Activated T-helper 9 cell treated with anti-CD3 and anti-CD28 coated beads, Interleukin-2, amount 50 U/mL, for 16 hours (primary cell): ENCODE data around the gene LCP1.
A peak's percentile ranks its signal among the peaks of the same experiment; 100 is the strongest.
"Not testable (repeated sequence)": the region's sequence is repeated elsewhere in the genome, so short reads cannot be mapped to it uniquely, and the experiment has no call there.

Experiments used
- DNase-seq: peaks from one replicate; pipeline ENCODE4 v3.0.0-alpha.2; 2020; ENCODE audit warnings: low read depth

LCP1 gene

DNA sequence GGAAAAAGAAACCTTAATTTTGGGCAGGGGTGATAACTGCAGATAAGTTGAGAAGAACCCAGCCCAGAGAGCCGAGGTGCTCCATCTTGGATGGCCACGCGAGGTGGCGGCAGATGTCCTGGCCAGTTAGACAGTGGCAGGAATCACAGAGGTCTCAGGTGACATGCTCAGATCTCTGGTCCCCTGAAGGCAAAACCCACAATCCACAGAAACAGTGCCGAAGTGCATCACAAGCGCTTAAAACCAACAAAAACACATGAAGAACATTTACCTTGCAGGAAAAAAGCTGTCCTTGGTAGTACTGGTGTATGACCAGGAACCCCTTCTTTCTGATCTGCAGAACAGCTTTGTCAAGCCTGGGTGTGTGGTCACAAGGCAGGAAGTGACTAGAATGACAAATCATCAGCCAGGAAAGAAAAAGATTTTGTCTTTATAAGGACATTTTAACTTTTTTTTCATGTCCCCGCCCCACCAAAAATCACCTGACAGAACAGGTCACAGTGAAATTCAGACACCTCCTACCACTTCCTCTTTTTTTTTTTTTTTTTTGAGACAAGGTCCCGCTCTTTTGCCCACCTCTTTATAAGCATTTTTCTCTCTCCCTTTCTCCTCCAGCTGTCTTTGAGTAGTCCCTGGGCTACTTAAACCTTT, at the start of gene LCP1:
TSS of gene LCP1 (minus strand) at position 338 of the 651 bp plus-strand sequence. CDS start 22,515 bp downstream, outside the sequence.
- peak; percentile 51 for DNase-seq

DNA sequence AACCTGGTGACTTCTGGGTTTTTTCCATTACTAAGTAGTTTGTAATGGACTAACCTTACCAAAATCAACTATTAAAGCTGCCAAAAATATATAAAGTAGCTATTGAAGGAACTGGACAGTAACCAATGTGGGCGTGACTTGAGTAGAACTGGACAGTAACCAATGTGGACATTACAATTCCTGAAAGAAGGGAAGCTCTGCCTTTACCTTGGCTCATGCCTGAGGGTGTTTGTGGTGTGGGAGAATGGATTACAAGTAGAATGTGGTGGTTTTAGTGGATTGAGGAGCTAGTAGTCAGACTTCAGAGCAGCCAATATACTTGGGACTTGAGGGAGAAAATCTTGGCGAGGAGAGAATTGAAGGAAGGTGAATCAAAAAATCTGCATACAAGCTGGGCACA, 47.3 kb upstream of the LCP1 start:
- DNase-seq, result no peak

- not testable (repeated sequence) for DNase-seq
These were observed 38.3 kb upstream of the LCP1 start for GRCh38 chr13:46220234-46220633.

- DNase-seq, result not testable (repeated sequence)
These were observed 32.8 kb upstream of the LCP1 start for GRCh38 chr13:46214741-46215140.

- DNase-seq, result no peak
These were observed 31.3 kb upstream of the LCP1 start for GRCh38 chr13:46213242-46213641.

GRCh38 chr13:46211483-46212351, 29.7 kb upstream of the LCP1 start, which contains the start of gene LRRC63:
Gene LRRC63, plus strand, starts transcription at chr13:46211928. Its CDS starts 1,107 bp downstream, at chr13:46213035.
- DNase-seq, result peak; percentile 80

GRCh38 chr13:46211116-46211482, 29.1 kb upstream of the LCP1 start:
- peak; percentile 3 for DNase-seq

GRCh38 chr13:46210362-46211083, 28.5 kb upstream of the LCP1 start:
- no peak for DNase-seq

- no peak for DNase-seq
These were observed 25.9 kb upstream of the LCP1 start for GRCh38 chr13:46207828-46208227.

- no peak for DNase-seq
These were observed 24.2 kb upstream of the LCP1 start for GRCh38 chr13:46206143-46206542.

DNA sequence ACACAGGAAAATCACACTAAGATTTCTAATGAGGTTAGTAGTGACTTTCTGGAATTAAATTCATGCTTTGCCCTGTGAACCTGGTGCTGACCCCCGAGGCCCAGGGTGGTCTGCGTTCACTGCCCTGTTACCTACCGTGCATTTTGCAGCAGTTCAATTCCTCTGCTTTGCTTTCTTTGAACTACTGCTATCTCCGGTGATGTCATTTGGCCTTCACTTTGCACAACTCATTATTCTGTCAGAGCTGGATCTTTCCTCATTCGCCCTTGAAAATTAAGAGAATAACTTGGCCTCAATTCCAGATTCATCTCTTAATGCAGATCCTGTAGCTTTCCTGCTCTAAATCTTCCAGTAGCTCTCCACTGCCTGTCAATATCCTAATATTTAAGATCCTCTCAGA, 21.0 kb upstream of the LCP1 start:
- no peak for DNase-seq

DNA sequence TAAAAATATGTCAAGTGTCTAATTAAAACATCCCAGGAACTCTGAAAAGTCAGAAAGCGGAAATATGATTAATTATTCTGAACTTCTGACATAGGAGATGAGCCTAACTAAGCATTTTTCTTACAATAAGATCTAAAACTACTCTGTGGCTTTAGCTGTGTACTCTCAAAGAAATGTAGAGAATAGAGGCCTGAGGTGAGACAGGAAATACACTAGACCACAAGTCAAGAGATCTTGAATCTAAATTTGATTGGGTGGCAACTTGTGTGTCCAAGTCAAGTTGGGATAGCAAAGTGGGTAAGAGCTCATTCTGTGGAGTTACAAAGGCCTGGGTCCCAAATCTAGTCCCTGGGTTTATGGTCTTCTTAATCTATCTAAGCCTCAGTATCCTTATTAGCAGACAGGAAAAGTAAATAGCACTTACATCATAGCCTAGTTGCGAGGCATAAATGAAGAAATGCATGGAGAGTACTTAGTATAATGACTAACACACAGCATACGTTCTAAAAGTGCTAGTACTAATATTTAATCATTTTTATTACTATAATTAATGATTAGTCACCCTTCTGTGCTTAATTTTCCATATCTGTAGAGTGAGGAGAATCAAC, 20.3 kb upstream of the LCP1 start:
- DNase-seq, result no peak

DNA sequence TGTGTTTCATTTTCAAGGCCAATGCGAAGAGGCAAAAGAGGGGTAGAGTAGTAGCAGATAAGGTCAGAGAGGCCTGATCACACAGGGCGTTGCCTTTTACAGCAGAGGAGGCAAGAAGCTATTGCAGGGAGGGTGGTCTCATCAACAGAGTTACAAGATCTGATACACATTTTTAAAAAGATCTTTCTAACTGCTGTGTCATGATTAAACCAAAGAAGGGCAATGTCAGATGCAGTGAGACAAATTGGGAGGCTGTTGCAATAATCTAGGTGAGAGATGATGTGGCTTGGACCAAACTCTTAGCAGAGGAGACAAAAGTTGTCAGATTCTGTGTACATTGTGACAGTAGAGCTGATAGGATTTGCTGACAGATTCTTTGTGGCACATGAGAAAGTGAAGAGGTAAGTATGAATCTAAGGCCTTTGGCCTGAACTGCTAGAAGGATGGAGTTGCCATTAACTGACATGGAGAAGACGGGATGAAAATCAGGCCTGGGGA, 16.8 kb upstream of the LCP1 start:
- DNase-seq, result no peak

DNA sequence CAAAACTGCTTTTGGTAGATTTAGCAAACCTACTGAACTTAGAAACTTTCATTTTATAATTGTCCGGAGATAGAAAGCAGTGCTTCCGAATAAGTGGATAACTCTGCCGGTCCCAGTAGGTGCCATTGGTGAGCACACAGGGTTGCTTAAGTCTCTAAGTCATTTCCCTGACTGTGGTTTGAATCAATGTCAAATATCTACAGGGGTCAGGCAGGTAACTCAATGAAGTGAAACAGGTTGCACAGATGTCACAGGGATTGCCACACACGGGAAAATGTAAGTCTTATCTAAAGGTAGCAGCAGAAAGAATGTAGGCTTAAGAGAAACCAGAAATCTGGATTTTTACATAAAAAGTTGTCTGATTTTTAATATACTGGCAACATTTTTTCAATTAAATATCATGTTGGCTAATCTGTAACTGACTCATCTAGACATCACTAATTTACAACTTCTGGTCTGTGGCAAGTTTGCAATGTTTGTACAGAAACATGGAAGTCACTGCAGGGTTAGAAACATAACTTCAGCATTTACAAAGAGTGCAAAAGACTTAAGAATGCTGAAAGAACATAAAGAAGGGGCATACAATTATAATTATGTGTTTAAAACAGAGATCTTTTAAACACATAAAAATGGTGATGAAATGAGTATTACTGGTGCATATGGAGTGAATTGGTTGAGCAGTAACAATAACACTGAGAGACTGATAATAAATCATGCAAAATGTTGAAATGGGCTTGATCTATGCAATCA, 15.5 kb upstream of the LCP1 start:
- no peak for DNase-seq

GRCh38 chr13:46195016-46195415, 13.0 kb upstream of the LCP1 start:
- no peak for DNase-seq

DNA sequence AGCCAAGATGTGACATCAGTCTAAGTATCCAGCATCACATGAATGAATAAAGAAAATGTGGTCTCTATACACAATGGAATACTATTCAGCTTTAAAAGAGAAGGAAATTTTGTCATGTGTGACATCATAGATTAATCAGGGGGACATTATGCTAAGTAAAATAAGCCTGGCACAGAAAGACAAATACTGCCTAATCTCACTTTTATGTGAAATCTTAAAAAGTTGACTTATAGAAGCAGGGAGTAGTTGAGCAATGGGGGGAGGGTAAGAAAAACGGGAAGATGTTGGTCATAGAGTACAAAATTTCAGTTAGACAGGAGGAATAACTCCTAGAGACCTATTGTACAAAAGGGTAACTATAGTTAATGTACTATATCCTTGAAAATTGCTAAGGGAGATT, 10.4 kb upstream of the LCP1 start:
- DNase-seq, result no peak

DNA sequence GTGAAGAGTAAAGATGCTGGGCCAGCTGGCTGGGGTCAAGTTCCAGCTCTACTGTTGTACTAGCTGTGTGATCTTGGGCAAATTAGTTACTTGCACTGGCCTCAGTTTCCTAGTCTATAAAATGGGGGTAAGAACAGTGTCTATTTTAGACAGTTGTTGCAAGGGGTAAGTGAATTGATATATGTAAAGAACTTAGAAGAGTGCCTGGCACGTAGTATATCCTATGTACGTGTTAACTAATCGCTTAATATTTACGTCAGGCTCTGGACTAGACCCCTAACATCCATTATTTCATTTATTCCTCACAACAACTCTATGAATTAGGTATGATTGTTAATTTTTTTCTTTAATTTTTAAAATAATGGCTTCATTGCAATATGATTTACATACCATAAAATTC, 3.7 kb upstream of the LCP1 start:
- no peak for DNase-seq

DNA sequence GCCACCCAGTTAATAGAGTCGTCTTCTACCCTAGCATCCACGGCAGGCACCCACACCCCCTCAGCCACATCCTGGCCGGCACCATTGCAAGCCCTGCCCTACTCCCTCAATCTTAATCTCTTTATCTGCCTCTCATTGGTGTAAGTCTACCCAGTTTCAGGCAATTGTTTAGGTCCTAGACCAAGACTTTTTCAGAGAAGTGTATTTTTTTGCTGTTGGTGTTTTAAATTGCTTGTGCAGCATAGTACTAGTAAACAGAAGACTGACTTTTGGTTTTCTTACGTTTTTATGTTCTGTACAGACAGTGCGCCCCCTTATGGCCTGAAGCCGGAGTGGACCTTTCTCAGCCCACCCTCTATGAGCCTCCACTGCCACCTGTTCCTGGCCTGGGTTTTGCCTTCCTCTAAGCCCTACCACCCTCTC, 2.3 kb upstream of the LCP1 start:
- peak; percentile 61 for DNase-seq

DNA sequence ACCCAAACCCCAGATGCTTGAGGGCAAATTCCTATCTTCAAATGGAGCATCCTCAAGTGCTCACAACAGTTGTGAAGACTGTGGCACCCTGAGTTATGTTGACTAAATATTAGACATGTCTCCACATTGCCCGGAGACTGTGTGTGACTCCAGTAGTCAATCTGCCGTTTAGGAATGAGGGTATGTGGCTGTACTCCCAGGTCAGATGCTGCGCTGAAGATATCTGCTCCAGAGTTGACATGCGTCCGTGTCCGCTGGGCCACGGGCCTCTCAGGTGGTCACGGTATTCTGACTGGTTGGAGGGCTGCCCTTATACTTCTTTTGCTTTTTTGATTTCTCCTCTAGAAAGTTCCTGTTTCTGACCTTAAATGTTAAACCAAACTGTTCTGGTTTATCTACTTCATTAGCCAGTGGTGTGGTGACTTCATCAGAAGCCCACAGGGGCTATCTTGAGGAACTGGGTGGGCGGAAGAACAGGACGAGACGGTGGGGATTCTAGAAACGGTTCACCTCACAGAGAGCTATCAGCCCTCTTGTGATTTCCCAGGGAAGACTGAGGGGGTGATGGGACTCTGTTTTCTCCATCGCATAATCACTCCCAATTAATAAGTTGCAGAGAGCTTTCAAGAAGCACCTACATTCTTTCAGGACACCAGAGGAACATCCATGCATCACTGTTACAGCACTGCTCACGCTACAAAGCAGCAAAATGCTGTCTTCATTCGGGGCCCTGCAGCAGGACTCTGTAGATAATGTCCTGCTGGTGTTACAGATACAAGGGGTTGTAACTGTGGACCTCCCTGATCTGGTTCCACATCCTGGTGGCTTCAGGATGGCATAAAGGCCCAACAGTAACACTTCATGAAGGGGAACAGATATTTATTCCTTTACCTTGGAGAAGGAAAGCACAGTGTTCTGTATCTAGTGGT, 1.3 kb upstream of the LCP1 start:
- DNase-seq, result no peak

- no peak for DNase-seq
These were observed 507 bp upstream of the LCP1 start for GRCh38 chr13:46182491-46182877.
